Vagina (tissue), 2 donors: Measurements from ENCODE around the gene ESRRG.

Experiments used
- POLR2AphosphoS5 ChIP-seq, 2 donors: sonication (generic); formaldehyde crosslinking; IDR thresholded peaks; one replicate each; pipeline ENCODE4 v1.9.0; 2017; ENCODE audit warnings: antibody characterized with exemption in 2 of 2, mild to moderate bottlenecking in 2 of 2, low read depth in 1 of 2; ENCODE audit not compliant: insufficient read depth in 1 of 2
- TF ChIP-seq, protein P1 (sequence below), 3 experiments: fragments of 450-650 bp in 2 of 3; fragments of 200-600 bp in 1 of 3; sonication (generic) in 1 of 3; IDR thresholded peaks; one replicate each; pipeline ENCODE4 v1.5.1; 2017 to 2019; ENCODE audit warnings: antibody characterized with exemption in 3 of 3, mild to moderate bottlenecking in 2 of 3, moderate library complexity in 2 of 3

DNA sequence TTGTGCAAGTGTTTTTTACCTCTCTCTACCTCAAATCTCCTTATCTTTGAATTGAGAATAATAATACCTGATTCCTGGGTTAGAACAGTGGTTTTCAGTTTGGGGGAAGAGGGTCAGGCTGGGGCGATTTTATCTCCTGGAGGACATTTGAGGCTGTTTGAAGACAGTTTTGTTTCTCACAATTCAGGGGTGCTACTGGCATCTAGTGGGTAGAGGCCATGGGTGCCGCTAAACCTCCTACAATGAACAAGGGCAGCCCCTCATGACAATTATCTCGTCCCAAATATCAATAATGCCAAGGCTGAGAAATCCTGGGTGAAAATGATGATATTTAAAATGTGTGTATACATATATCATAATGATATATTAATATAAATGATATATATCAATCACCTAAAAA is 160.8 kb downstream of the ESRRG start:
- TF ChIP-seq, protein P1, sequence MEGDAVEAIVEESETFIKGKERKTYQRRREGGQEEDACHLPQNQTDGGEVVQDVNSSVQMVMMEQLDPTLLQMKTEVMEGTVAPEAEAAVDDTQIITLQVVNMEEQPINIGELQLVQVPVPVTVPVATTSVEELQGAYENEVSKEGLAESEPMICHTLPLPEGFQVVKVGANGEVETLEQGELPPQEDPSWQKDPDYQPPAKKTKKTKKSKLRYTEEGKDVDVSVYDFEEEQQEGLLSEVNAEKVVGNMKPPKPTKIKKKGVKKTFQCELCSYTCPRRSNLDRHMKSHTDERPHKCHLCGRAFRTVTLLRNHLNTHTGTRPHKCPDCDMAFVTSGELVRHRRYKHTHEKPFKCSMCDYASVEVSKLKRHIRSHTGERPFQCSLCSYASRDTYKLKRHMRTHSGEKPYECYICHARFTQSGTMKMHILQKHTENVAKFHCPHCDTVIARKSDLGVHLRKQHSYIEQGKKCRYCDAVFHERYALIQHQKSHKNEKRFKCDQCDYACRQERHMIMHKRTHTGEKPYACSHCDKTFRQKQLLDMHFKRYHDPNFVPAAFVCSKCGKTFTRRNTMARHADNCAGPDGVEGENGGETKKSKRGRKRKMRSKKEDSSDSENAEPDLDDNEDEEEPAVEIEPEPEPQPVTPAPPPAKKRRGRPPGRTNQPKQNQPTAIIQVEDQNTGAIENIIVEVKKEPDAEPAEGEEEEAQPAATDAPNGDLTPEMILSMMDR (IDR thresholded peaks at IDR 0.05): no peak
- no peak for TF ChIP-seq POLR2AphosphoS5 (IDR thresholded peaks at IDR 0.05; ENCODE audit: insufficient read depth in 1 of 2, low read depth in 1 of 2)
